Epithelial cell of prostate (primary cell): Measurements from ENCODE around the gene ACOT4.
A peak's percentile ranks its signal among the peaks of the same experiment; 100 is the strongest.
"Not testable (repeated sequence)": the region's sequence is repeated elsewhere in the genome, so short reads cannot be mapped to it uniquely, and the experiment has no call there.

Source experiments
- DNase-seq: peaks from one replicate; pipeline ENCODE4 v3.0.0-alpha.2; 2011; ENCODE audit warnings: low read depth, low spot score
- H3K27ac ChIP-seq: fragments of 450-650 bp; 2 replicates; pipeline ENCODE4 v1.5.1; 2017; ENCODE audit warnings: mild to moderate bottlenecking

Gene ACOT4

GRCh38 chr14:73630009-73630780, 38.5 kb downstream of the ACOT4 start:
- H3K27ac ChIP-seq, result no peak overlapping the region
- DNase-seq, result no peak

- no peak overlapping the region for H3K27ac ChIP-seq
- no peak for DNase-seq
These were observed 41.7 kb downstream of the ACOT4 start for GRCh38 chr14:73633116-73634010.

GRCh38 chr14:73634011-73634833, 42.5 kb downstream of the ACOT4 start:
- H3K27ac ChIP-seq, result no peak overlapping the region
- no peak for DNase-seq

- not testable (repeated sequence) for DNase-seq, H3K27ac ChIP-seq
These were observed 44.7 kb downstream of the ACOT4 start for GRCh38 chr14:73636355-73636754.

- no peak overlapping the region for H3K27ac ChIP-seq
- DNase-seq, result no peak
These were observed 46.2 kb downstream of the ACOT4 start for GRCh38 chr14:73637830-73638229.

- H3K27ac ChIP-seq, result no peak overlapping the region
- DNase-seq, result no peak
These were observed 49.2 kb downstream of the ACOT4 start for GRCh38 chr14:73640796-73641365.

- H3K27ac ChIP-seq, result peak within 1 kb of the TSS; percentile 55
- peak; percentile 12 for DNase-seq
These were observed 53.0 kb downstream of the ACOT4 start, which contains the start of gene DNAL1 for GRCh38 chr14:73644531-73645247. Gene DNAL1, plus strand, starts transcription at chr14:73644986. Its CDS starts 54 bp downstream, at chr14:73645040.

GRCh38 chr14:73645248-73645610, 53.6 kb downstream of the ACOT4 start:
- DNase-seq, result no peak
- H3K27ac ChIP-seq, result peak overlapping the region; percentile 55
